GM12891 (cell line): ENCODE data around the gene SMCO3.

Experiments
- DNase-seq: peaks from one replicate; pipeline ENCODE4 v3.0.0; 2011; ENCODE audit warnings: low spot score; ENCODE audit not compliant: insufficient read length
- FAIRE-seq: peaks from 2 replicates; lab custom pipeline; 2011; peaks lifted over from hg19 to GRCh38; lab: Jason Lieb, UNC
- PAX5 ChIP-seq: IDR thresholded peaks from 2 replicates; pipeline ENCODE4 v1.6.1; 2011; ENCODE audit warnings: low read length, moderate library complexity, mild to moderate bottlenecking; ENCODE audit not compliant: insufficient read depth, severe bottlenecking
- POLR2A ChIP-seq: IDR thresholded peaks from 2 replicates; pipeline ENCODE4 v1.6.1; 2011; ENCODE audit warnings: low read depth, low read length, control low read depth
- POLR2AphosphoS5 ChIP-seq: IDR thresholded peaks from 2 replicates; pipeline ENCODE4 v1.6.1; 2011; ENCODE audit warnings: low read depth, low read length, control low read depth
- POU2F2 ChIP-seq: IDR thresholded peaks from 2 replicates; pipeline ENCODE4 v1.6.1; 2011; ENCODE audit warnings: low read depth, mild to moderate bottlenecking, control low read depth, low read length, moderate library complexity
- SPI1 ChIP-seq: IDR thresholded peaks from 2 replicates; pipeline ENCODE4 v1.6.1; 2011; ENCODE audit warnings: low read depth, low read length, control low read depth
- TAF1 ChIP-seq: IDR thresholded peaks from 2 replicates; pipeline ENCODE4 v1.6.1; 2011; ENCODE audit warnings: low read depth, low read length, control low read depth

Gene SMCO3

GRCh38 chr12:14833336-14833735, 19.4 kb upstream of the SMCO3 start:
- TF ChIP-seq POLR2AphosphoS5 (no peak), POLR2A (no peak), PAX5 (no peak), SPI1 (no peak), POU2F2 (no peak), TAF1 (no peak)
- DNase-seq, result no peak
- FAIRE-seq, result no peak

- DNase-seq (no peak), FAIRE-seq (no peak)
Measured at GRCh38 chr12:14828892-14829291, 14.9 kb upstream of the SMCO3 start.

GRCh38 chr12:14827043-14827442, 13.1 kb upstream of the SMCO3 start:
- DNase-seq (no peak), FAIRE-seq (no peak)

More at GRCh38 chr12:14828892-14829291, 14.9 kb upstream of the SMCO3 start:
- TF ChIP-seq PAX5 (no peak), SPI1 (no peak), POLR2AphosphoS5 (no peak), POU2F2 (no peak), POLR2A (no peak), TAF1 (no peak)

GRCh38 chr12:14826491-14826890, 12.5 kb upstream of the SMCO3 start:
- FAIRE-seq (no peak), DNase-seq (no peak)
- TF ChIP-seq TAF1 (no peak), PAX5 (no peak), POLR2AphosphoS5 (no peak), SPI1 (no peak), POLR2A (no peak), POU2F2 (no peak)

More at GRCh38 chr12:14827043-14827442, 13.1 kb upstream of the SMCO3 start:
- no peak for TF ChIP-seq PAX5
- TF ChIP-seq POLR2AphosphoS5, result no peak
- no peak for TF ChIP-seq TAF1
- no peak for TF ChIP-seq POLR2A
- no peak for TF ChIP-seq SPI1
- no peak for TF ChIP-seq POU2F2

DNA sequence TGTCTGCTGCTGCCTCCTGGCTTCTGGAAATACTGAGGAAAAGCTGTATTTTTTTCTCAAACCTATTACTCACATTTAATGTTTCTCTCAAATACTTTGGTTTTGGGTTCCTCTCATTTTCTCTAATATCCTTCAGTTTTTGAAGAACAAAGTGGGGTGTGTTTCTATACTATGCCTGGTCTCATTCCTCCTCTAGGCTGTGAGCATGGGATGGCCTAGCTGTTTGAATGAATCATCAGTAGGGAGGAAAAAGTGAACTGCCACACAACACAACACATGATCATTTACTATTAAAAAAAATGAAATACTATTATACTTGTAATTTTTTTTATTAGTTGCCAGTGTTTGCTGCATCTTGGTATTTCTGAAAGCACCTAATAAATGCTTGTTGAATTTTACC, 11.3 kb upstream of the SMCO3 start:
- no peak for DNase-seq
- TF ChIP-seq POLR2AphosphoS5 (no peak), POU2F2 (no peak), TAF1 (no peak), POLR2A (no peak), PAX5 (no peak), SPI1 (no peak)
- FAIRE-seq, result no peak

DNA sequence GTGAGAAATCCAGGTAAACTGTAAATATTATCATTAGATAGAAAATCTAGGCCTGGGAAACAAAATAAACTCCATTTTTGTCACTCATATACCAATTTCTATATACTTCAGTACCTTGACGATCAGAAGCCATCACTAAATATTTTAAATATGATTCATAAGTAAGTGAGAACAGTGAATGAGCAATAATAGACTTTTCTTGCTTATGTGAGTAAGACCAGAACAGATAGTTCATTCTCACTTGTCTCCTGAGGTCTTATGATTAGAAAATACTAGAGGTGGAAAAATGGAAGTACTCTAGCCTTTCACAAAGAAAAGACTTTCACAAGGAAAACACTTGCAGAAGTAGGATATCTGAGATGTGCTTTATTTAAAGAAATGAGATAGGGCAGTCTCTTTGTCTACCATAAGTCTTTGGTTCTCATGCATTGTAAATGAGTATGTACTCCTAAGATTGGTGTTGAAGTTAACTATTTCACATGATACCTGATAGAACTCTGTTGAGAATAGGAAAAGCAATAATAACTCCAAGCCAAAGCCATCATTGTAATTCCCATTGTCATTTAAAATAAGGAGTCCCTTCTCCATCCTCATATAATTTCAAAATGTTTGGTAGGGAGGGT, 10.1 kb upstream of the SMCO3 start:
- no peak for DNase-seq
- no peak for FAIRE-seq
- TF ChIP-seq TAF1 (no peak), PAX5 (no peak), POLR2A (no peak), SPI1 (no peak), POLR2AphosphoS5 (no peak), POU2F2 (no peak)

- no peak for TF ChIP-seq POU2F2
- TF ChIP-seq SPI1, result no peak
- TF ChIP-seq TAF1, result no peak
- TF ChIP-seq POLR2A, result no peak
- no peak for TF ChIP-seq POLR2AphosphoS5
- no peak for TF ChIP-seq PAX5
- no peak for FAIRE-seq
- no peak for DNase-seq
Measured at GRCh38 chr12:14811486-14811885, 2.5 kb downstream of the SMCO3 start.

- DNase-seq (no peak), FAIRE-seq (no peak)
- TF ChIP-seq POLR2AphosphoS5 (no peak), TAF1 (no peak), POLR2A (no peak), PAX5 (no peak), POU2F2 (no peak), SPI1 (no peak)
Measured at GRCh38 chr12:14810953-14811483, 3.0 kb downstream of the SMCO3 start.

- DNase-seq (no peak), FAIRE-seq (no peak)
- TF ChIP-seq SPI1 (no peak), POLR2A (no peak), TAF1 (no peak), POU2F2 (no peak), PAX5 (no peak), POLR2AphosphoS5 (no peak)
Measured at GRCh38 chr12:14810167-14810952, 3.6 kb downstream of the SMCO3 start.

DNA sequence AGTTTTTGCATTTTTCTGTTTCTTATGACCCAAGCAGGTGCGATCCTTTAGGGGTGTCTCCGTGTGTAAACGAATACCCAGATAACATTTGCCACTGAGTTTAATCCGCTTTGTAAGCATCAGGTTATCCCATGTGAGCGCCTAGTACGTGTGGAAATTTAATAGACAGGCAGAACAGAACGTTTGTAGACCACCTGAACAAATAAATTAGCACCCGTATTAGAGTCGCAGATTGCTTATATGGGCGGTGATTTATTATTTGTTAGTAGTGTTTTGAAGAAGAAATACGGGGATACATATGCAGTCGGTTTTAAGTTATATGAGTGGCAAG, 10.2 kb downstream of the SMCO3 start:
- FAIRE-seq (no peak), DNase-seq (no peak)

More for the DNA sequence above, 10.2 kb downstream of the SMCO3 start:
- TF ChIP-seq POU2F2, result no peak
- TF ChIP-seq SPI1, result no peak
- no peak for TF ChIP-seq POLR2AphosphoS5
- TF ChIP-seq TAF1, result no peak
- TF ChIP-seq PAX5, result no peak
- no peak for TF ChIP-seq POLR2A
